Glutamatergic neuron (in vitro differentiated cells): ENCODE data around the gene DMGDH. TPM values are rescaled to one million over a fixed set of nuclear protein-coding genes. Genes with fewer than 3 reads are reported as not detected.

ENCODE experiments used
- DNase-seq: peaks from one replicate; pipeline ENCODE4 v3.0.0; 2022
- H3K27ac Mint-ChIP-seq: one replicate; pipeline ENCODE4 v1.8.0; 2020; ENCODE audit warnings: mild to moderate bottlenecking, mixed read lengths, inconsistent platforms; ENCODE audit not compliant: unreplicated experiment
- H3K27me3 Mint-ChIP-seq: one replicate; pipeline ENCODE4 v1.8.0; 2020; ENCODE audit warnings: mild to moderate bottlenecking, moderate library complexity, mixed read lengths, inconsistent platforms; ENCODE audit not compliant: unreplicated experiment
- H3K36me3 Mint-ChIP-seq: one replicate; pipeline ENCODE4 v1.8.0; 2020; ENCODE audit warnings: mild to moderate bottlenecking, mixed read lengths, inconsistent platforms; ENCODE audit not compliant: unreplicated experiment
- H3K4me1 Mint-ChIP-seq: one replicate; pipeline ENCODE4 v1.8.0; 2020; ENCODE audit warnings: mild to moderate bottlenecking, low read depth, mixed read lengths, inconsistent platforms; ENCODE audit not compliant: unreplicated experiment
- H3K4me3 Mint-ChIP-seq: one replicate; pipeline ENCODE4 v1.8.0; 2020; ENCODE audit warnings: mild to moderate bottlenecking, mixed read lengths, inconsistent platforms; ENCODE audit not compliant: unreplicated experiment
- H3K9me3 Mint-ChIP-seq: one replicate; pipeline ENCODE4 v1.8.0; 2020; ENCODE audit warnings: mild to moderate bottlenecking, moderate library complexity, mixed read lengths, inconsistent platforms; ENCODE audit not compliant: unreplicated experiment
- total RNA-seq: library from RNA; stranded (reverse); fragmentation: NEBNext Ultra II Directional; extraction: Animal tissue kit (Norgen Biotek cat#: 25700); gene quantifications from one replicate; pipeline ENCODE4 v1.2.1, GENCODE V29; 2021; ENCODE audit not compliant: unreplicated experiment
- TF ChIP-seq, protein P1 (sequence below): fragments of 200-600 bp; sonication (generic); IDR thresholded peaks from one replicate; pipeline ENCODE4 v1.5.0; 2021; ENCODE audit not compliant: partially characterized antibody, unreplicated experiment

The DMGDH gene
- total RNA-seq, 1 donor from 2014 or later, result 1.7 TPM

DNA sequence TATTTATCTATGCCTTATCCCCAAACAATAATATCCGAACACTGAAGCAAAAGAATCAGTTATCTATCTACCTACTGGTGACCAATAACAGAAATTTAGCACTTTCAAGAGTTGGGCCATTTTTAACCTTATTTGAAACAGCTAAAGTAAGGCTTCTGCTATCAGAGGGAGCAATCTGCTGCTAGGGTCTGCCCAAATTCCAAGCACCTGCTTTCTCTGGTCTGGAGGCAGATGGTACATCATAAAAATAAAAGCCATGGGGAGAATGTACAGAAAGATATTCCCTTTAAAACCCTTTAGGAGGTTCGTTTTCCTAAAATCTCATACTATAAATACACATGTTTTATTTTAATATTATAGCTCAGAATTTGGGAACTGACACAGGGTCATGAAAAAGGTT is 46.7 kb downstream of the DMGDH start:
- Mint-ChIP-seq H3K4me3 (peak overlapping the region; percentile 78), H3K4me1 (peaks cover 59% of the 10 kb centered on the region), H3K27me3 (peaks cover 3% of the 10 kb centered on the region), H3K27ac (peak overlapping the region; percentile 98), H3K9me3 (peaks cover 8% of the 10 kb centered on the region), H3K36me3 (no peaks in the 10 kb centered on the region)
- TF ChIP-seq, protein P1, sequence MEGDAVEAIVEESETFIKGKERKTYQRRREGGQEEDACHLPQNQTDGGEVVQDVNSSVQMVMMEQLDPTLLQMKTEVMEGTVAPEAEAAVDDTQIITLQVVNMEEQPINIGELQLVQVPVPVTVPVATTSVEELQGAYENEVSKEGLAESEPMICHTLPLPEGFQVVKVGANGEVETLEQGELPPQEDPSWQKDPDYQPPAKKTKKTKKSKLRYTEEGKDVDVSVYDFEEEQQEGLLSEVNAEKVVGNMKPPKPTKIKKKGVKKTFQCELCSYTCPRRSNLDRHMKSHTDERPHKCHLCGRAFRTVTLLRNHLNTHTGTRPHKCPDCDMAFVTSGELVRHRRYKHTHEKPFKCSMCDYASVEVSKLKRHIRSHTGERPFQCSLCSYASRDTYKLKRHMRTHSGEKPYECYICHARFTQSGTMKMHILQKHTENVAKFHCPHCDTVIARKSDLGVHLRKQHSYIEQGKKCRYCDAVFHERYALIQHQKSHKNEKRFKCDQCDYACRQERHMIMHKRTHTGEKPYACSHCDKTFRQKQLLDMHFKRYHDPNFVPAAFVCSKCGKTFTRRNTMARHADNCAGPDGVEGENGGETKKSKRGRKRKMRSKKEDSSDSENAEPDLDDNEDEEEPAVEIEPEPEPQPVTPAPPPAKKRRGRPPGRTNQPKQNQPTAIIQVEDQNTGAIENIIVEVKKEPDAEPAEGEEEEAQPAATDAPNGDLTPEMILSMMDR, result no peak
- no peak for DNase-seq

DNA sequence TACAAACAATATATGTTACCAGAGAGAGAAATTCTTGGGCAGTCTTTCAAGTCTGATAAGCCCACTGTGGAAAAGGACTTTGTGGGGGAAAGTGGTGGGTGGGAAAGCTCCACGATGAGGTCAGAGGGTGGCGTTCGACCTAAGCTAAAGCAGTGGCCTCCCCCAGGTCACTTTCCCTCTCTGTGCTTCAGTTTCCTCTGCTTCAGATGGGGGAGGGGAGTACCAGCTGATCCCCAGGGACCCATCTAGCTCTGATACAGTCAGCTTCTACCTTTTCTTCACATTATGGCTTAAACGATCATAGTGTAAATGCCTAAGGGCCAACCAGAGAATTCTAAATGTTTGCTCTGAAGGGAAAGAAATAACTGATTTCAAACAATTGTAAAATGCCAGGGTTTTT is 47.7 kb downstream of the DMGDH start:
- Mint-ChIP-seq H3K4me1 (peaks cover 59% of the 10 kb centered on the region), H3K36me3 (no peaks in the 10 kb centered on the region), H3K9me3 (peaks cover 8% of the 10 kb centered on the region), H3K27me3 (peaks cover 3% of the 10 kb centered on the region), H3K27ac (peak overlapping the region; percentile 98), H3K4me3 (peak overlapping the region; percentile 81)
- DNase-seq, result peak; percentile 68
- TF ChIP-seq, protein P1, result no peak

DNA sequence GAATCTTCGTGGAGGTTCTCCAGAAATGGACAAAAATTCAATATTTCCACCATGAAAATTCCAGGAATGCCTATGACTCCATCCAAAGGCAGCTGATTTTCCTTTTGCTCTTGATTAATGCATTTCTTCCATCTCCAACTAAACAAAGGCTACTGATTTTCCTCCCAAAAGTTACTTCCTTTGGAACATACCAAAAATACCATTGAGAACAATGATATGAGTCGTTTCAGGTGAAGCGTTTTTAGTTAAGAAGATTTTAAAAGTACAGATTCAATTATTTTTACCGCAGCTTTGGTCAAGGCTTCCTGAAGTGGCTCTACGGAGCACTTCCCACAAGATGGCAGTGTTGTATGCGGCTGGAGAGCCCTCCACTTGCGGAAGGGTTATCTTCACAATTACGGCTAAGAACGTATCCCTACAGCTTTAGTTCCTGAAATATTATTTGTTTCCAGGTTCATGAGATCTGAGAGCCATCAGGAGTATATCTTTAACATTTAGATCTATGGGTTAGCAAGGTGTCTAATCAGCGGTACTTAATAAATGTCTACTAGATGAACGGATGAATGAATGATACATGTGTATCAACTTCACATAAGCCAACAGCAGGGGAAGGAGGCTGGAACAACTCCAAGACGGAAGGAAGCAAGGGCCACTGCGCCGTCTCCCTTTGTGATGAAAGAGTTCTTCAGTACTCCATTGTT is 48.5 kb downstream of the DMGDH start:
- H3K27ac Mint-ChIP-seq, result peak overlapping the region; percentile 98
- H3K4me1 Mint-ChIP-seq, result peaks cover 55% of the 10 kb centered on the region
- TF ChIP-seq, protein P1, result peak; percentile 61
- peak; percentile 80 for DNase-seq
- no peaks in the 10 kb centered on the region for H3K36me3 Mint-ChIP-seq
- H3K4me3 Mint-ChIP-seq, result peak overlapping the region; percentile 81
- peaks cover 8% of the 10 kb centered on the region for H3K9me3 Mint-ChIP-seq
- peaks cover 3% of the 10 kb centered on the region for H3K27me3 Mint-ChIP-seq

DNA sequence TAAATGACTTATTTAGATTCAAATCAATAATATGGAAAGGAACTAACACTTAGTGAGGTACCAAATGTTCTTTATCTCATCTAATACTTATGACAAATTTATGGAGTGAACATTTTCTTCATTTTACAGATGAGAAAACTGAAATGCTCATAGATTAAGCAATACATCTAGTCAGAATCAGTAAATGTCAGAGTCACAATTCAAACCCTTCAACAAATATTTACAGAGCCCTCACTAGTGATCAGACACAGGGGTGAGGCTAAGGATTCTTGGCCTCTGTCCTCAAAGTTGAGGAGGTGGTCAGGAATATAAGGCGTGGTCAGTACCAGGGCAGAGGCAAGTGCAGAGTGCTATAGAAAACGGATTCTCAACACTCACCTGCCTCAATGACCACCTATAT is 54.8 kb downstream of the DMGDH start:
- no peaks in the 10 kb centered on the region for H3K27me3 Mint-ChIP-seq
- H3K4me3 Mint-ChIP-seq, result no peak overlapping the region
- no peak overlapping the region for H3K27ac Mint-ChIP-seq
- peaks cover 13% of the 10 kb centered on the region for H3K36me3 Mint-ChIP-seq
- H3K4me1 Mint-ChIP-seq, result no peaks in the 10 kb centered on the region
- peaks cover 1% of the 10 kb centered on the region for H3K9me3 Mint-ChIP-seq
- TF ChIP-seq, protein P1, result no peak
- no peak for DNase-seq

DNA sequence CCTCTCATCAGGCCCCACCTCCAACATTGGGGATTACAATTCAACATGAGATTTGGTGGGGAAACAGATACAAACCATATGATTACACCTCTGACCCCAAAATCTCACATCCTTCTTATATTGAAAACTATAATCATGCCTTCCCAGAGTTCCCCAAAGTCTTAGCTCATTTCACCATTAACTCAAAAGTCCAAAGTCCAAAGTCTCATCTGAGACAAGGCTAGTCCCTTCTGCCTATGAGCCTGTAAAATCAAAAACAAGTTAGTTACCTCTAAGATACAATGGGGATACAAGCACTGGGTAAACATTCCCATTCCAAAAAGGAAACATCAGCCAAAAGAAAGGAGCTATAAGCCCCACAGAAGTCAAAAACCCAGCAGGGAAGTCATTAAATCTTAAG is 57.6 kb downstream of the DMGDH start:
- TF ChIP-seq, protein P1, result no peak
- H3K4me3 Mint-ChIP-seq, result no peak overlapping the region
- H3K4me1 Mint-ChIP-seq, result peaks cover 7% of the 10 kb centered on the region
- no peak overlapping the region for H3K27ac Mint-ChIP-seq
- DNase-seq, result no peak
- peaks cover 3% of the 10 kb centered on the region for H3K9me3 Mint-ChIP-seq
- peaks cover 13% of the 10 kb centered on the region for H3K36me3 Mint-ChIP-seq
- no peaks in the 10 kb centered on the region for H3K27me3 Mint-ChIP-seq
